Heart left ventricle (tissue), 13 donors: ENCODE results near the gene TBC1D19.

Experiments
- POLR2A ChIP-seq, 2 donors: fragments of 450-650 bp; IDR thresholded peaks; one replicate each; pipeline ENCODE4 v1.6.1; 2017; ENCODE audit warnings: antibody characterized with exemption in 2 of 2, mild to moderate bottlenecking in 2 of 2, moderate library complexity in 2 of 2
- TF ChIP-seq, protein P1 (sequence below), 12 donors: fragments of 200-600 bp; sonication (generic) in 4 of 12; IDR thresholded peaks; one replicate each; pipeline versions ENCODE4 v1.5.0 to v1.8.0; 2018 to 2022; ENCODE audit warnings: antibody characterized with exemption in 12 of 12, mild to moderate bottlenecking in 5 of 12
- donor health status: ischemic (EF 13 %, LVEDD 7.1; RV severe dilation, severe dysfunction).
- donor health status: DM: no; HTN: yes; CAD: no.
- donor health status: DM: no; HTN: no; CAD: no.
- donor health status: ischemic (EF 25% LVEDD 6.9; RV normal size, moderate dysfunction).
- donor health status: ischemic (EF 25% LVEDD 5.7; RV mildly dilated, moderate dysfunction).
- donor health status: ischemic (EF 35%, LVEDD 5.7; RV mildly dilated, moderate dysfunction).
- donor health status: nonischemic (EF 11% LVEDD 7.7; RV severe dilation, severe dysfunction).
- donor health status: DM: yes; HTN: yes; CAD: no.
- donor health status: PGD.
- donor health status: ischemic (EF 29% LVEDD 5.4; RV normal size, mild dysfunction).
- donor health status: nonischemic (EF 23%, LVEDD 6.1; RV moderate dilation, normal function).

DNA sequence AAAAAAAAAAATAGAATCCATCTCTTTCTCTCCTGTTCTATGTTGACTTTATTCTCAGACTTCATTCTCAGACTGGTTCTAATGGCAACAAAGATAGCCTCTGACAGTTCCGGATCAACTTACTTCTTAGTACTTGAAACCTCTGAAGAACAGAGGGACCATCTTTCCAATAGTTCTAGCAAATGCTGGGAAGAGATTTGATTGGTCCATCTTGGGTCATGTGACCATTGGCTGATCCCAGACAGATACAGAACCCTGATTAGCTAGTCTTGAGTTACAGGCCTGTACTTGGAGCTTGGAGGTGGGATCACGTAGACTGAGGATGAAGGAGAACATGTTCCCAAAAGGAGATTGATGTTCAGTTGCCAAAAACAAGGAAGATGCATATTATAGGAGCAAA is 209.9 kb downstream of the TBC1D19 start:
- TF ChIP-seq, protein P1, sequence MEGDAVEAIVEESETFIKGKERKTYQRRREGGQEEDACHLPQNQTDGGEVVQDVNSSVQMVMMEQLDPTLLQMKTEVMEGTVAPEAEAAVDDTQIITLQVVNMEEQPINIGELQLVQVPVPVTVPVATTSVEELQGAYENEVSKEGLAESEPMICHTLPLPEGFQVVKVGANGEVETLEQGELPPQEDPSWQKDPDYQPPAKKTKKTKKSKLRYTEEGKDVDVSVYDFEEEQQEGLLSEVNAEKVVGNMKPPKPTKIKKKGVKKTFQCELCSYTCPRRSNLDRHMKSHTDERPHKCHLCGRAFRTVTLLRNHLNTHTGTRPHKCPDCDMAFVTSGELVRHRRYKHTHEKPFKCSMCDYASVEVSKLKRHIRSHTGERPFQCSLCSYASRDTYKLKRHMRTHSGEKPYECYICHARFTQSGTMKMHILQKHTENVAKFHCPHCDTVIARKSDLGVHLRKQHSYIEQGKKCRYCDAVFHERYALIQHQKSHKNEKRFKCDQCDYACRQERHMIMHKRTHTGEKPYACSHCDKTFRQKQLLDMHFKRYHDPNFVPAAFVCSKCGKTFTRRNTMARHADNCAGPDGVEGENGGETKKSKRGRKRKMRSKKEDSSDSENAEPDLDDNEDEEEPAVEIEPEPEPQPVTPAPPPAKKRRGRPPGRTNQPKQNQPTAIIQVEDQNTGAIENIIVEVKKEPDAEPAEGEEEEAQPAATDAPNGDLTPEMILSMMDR (IDR thresholded peaks at IDR 0.05) = no peak
- TF ChIP-seq POLR2A (IDR thresholded peaks at IDR 0.05) = no peak
